ENCODE data around the gene ACOT12. TPM values are rescaled to one million over a fixed set of nuclear protein-coding genes. Genes with fewer than 3 reads are reported as not detected.

The ACOT12 gene
- total and polyA plus RNA-seq, 2 experiments from 2014 or later = 0.15 TPM; not detected in 1

- Histone ChIP-seq H3K4me3 (no peak overlapping the region), H3K4me1 (ENCODE audit: insufficient read depth) (no peaks in the 10 kb centered on the region), H3F3A (replicated peaks; ENCODE audit: low read depth) (no peaks in the 10 kb centered on the region), H3K9me2 (ENCODE audit: insufficient read depth) (peaks cover 15% of the 10 kb centered on the region; the same call in 1 of the 2 replicates), H2AFZ (peak overlapping the region; percentile 61; the same call in 1 of the 2 replicates), H3K27me3 (ENCODE audit: insufficient read depth) (no peaks in the 10 kb centered on the region), H3K27ac (ENCODE audit: low read depth) (no peak overlapping the region), H4K20me1 (replicated peaks; ENCODE audit: insufficient read depth) (no peaks in the 10 kb centered on the region), H3K4me2 (no peak overlapping the region), H3K79me2 (replicated peaks; ENCODE audit: insufficient read depth) (no peaks in the 10 kb centered on the region), H3K36me3 (ENCODE audit: insufficient read depth) (no peaks in the 10 kb centered on the region)
- Mint-ChIP-seq H3K27me3 (ENCODE audit: insufficient read depth, low read depth, poor library complexity) (no peaks in the 10 kb centered on the region), H3K27ac (no peak overlapping the region), H3K4me3 (no peak overlapping the region), H3K9me3 (no peaks in the 10 kb centered on the region), H3K4me1 (no peaks in the 10 kb centered on the region; the same call in 2 of the 3 replicates), H3K36me3 (ENCODE audit: low read depth) (no peaks in the 10 kb centered on the region)
- no peak for TF ChIP-seq ETS1 (IDR thresholded peaks at IDR 0.05)
- DNase-seq (ENCODE audit: low spot score) (no peak), ATAC-seq (no peak)
Measured at GRCh38 chr5:81336556-81336955, 57.4 kb downstream of the ACOT12 start.

GRCh38 chr5:81335946-81336345 lies 58.0 kb downstream of the ACOT12 start:
- no peak overlapping the region for H3K4me2 ChIP-seq
- H3K27me3 ChIP-seq (ENCODE audit: insufficient read depth) = no peaks in the 10 kb centered on the region
- H3K9me2 ChIP-seq (ENCODE audit: insufficient read depth) = peaks cover 15% of the 10 kb centered on the region; the same call in 1 of the 2 replicates
- H4K20me1 ChIP-seq (replicated peaks; ENCODE audit: insufficient read depth) = no peaks in the 10 kb centered on the region
- no peak for DNase-seq (ENCODE audit: low spot score)
- H3K4me3 ChIP-seq = no peak overlapping the region
- Mint-ChIP-seq H3K9me3 (no peaks in the 10 kb centered on the region), H3K36me3 (ENCODE audit: low read depth) (no peaks in the 10 kb centered on the region), H3K4me3 (no peak overlapping the region), H3K27me3 (ENCODE audit: insufficient read depth, low read depth, poor library complexity) (no peaks in the 10 kb centered on the region), H3K4me1 (no peaks in the 10 kb centered on the region; the same call in 2 of the 3 replicates), H3K27ac (no peak overlapping the region)
- no peaks in the 10 kb centered on the region for H3K36me3 ChIP-seq (ENCODE audit: insufficient read depth)
- H2AFZ ChIP-seq = peak overlapping the region; percentile 61; the same call in 1 of the 2 replicates
- no peaks in the 10 kb centered on the region for H3K79me2 ChIP-seq (replicated peaks; ENCODE audit: insufficient read depth)
- no peaks in the 10 kb centered on the region for H3F3A ChIP-seq (replicated peaks; ENCODE audit: low read depth)
- no peak overlapping the region for H3K27ac ChIP-seq (ENCODE audit: low read depth)
- ATAC-seq = no peak
- no peaks in the 10 kb centered on the region for H3K4me1 ChIP-seq (ENCODE audit: insufficient read depth)
- no peak for TF ChIP-seq ZNF331 (CRISPR knock-in tag; IDR thresholded peaks at IDR 0.05; ENCODE audit: low read depth)
- no peak for TF ChIP-seq JUNB (IDR thresholded peaks at IDR 0.05; ENCODE audit: unreplicated experiment)
- no peak for TF ChIP-seq NANOG (IDR thresholded peaks at IDR 0.05; ENCODE audit: borderline replicate concordance)
- TF ChIP-seq CTCF (conservative IDR thresholded peaks at IDR 0.05; ENCODE audit: low read depth in 2 of 2) = no peak
- no peak for TF ChIP-seq ZNF114 (CRISPR knock-in tag; IDR thresholded peaks at IDR 0.05)
- TF ChIP-seq REST (IDR thresholded peaks at IDR 0.05; ENCODE audit: unreplicated experiment) = no peak
- TF ChIP-seq EZH2 (IDR thresholded peaks at IDR 0.05; ENCODE audit: low read depth, unreplicated experiment) = no peak
- TF ChIP-seq ETS1 (IDR thresholded peaks at IDR 0.05) = no peak

Data from GM23338 (cell line).